ENCODE results near the gene EMILIN2. TPM values are rescaled to one million over a fixed set of nuclear protein-coding genes. Genes with fewer than 3 reads are reported as not detected.

The EMILIN2 gene
- total and polyA plus RNA-seq, 4 donors: 0.58 to 4.6 (median 1.8) TPM

- no peaks in the 10 kb centered on the region for H3K36me3 ChIP-seq (ENCODE audit: control insufficient read depth in 4 of 4, insufficient read depth in 3 of 4, low read depth in 1 of 4, low read length in 3 of 4)
- no peak overlapping the region for H3K4me3 ChIP-seq (ENCODE audit: low read depth in 1 of 3, low read length in 3 of 3)
- no peaks in the 10 kb centered on the region for H3K9me3 ChIP-seq (ENCODE audit: control insufficient read depth in 4 of 4, low read length in 3 of 4)
- H3K9ac ChIP-seq (ENCODE audit: low read depth in 1 of 2, low read length in 2 of 2): no peak overlapping the region
- no peaks in the 10 kb centered on the region for H3K4me1 ChIP-seq (ENCODE audit: control insufficient read depth in 4 of 4, insufficient read depth in 4 of 4, low read length in 3 of 4)
- WGBS: 85% methylated on average over 4 of the region's 4 CpGs
- no peaks in the 10 kb centered on the region for H3K27me3 ChIP-seq (ENCODE audit: control insufficient read depth in 4 of 4, insufficient read depth in 4 of 4, low read length in 3 of 4)
- TF ChIP-seq RAD21 (IDR thresholded peaks at IDR 0.05) (no peak), MAX (IDR thresholded peaks at IDR 0.05) (no peak), RXRA (IDR thresholded peaks at IDR 0.05) (no peak), YY1 (IDR thresholded peaks at IDR 0.05) (no peak), FOXA1 (IDR thresholded peaks at IDR 0.05) (no peak), TAF1 (conservative IDR thresholded peaks at IDR 0.05) (no peak), CTCF (IDR thresholded peaks at IDR 0.05; ENCODE audit: low read depth, low read length, missing input control) (no peak), EGR1 (IDR thresholded peaks at IDR 0.05; ENCODE audit: low read depth in 2 of 2) (no peak), FOXA2 (IDR thresholded peaks at IDR 0.05) (no peak), JUND (IDR thresholded peaks at IDR 0.05) (no peak), NR2F2 (IDR thresholded peaks at IDR 0.05) (no peak), ATF3 (IDR thresholded peaks at IDR 0.05) (no peak), ZBTB33 (IDR thresholded peaks at IDR 0.05) (no peak), REST (IDR thresholded peaks at IDR 0.05) (no peak), HNF4A (conservative IDR thresholded peaks at IDR 0.05) (no peak), HNF4G (IDR thresholded peaks at IDR 0.05) (no peak), GABPA (IDR thresholded peaks at IDR 0.05 in 1 of 2, conservative IDR thresholded peaks at IDR 0.05 in 1 of 2) (no peak), SP1 (IDR thresholded peaks at IDR 0.05) (no peak)
- no peak for DNase-seq (ENCODE audit: low spot score)
- H3K27ac ChIP-seq (ENCODE audit: low read depth in 1 of 2, low read length in 2 of 2): no peak overlapping the region
Measured at GRCh38 chr18:2896990-2897389, 50.2 kb downstream of the EMILIN2 start.
